Thyroid gland (tissue), 4 donors: ENCODE data around the gene MTF1.

Experiments
- POLR2A ChIP-seq, 2 donors: fragments of 450-650 bp; IDR thresholded peaks; one replicate each; pipeline ENCODE4 v1.6.1; 2017; ENCODE audit warnings: antibody characterized with exemption in 2 of 2, mild to moderate bottlenecking in 2 of 2, moderate library complexity in 1 of 2
- TF ChIP-seq, protein P1 (sequence below), 6 experiments: fragments of 200-600 bp in 3 of 6; fragments of 450-650 bp in 3 of 6; sonication (generic) in 3 of 6; IDR thresholded peaks; one replicate each; pipeline ENCODE4 v1.5.1; 2016 to 2019; ENCODE audit warnings: antibody characterized with exemption in 6 of 6, mild to moderate bottlenecking in 2 of 6, inconsistent platforms in 1 of 6, moderate library complexity in 1 of 6

DNA sequence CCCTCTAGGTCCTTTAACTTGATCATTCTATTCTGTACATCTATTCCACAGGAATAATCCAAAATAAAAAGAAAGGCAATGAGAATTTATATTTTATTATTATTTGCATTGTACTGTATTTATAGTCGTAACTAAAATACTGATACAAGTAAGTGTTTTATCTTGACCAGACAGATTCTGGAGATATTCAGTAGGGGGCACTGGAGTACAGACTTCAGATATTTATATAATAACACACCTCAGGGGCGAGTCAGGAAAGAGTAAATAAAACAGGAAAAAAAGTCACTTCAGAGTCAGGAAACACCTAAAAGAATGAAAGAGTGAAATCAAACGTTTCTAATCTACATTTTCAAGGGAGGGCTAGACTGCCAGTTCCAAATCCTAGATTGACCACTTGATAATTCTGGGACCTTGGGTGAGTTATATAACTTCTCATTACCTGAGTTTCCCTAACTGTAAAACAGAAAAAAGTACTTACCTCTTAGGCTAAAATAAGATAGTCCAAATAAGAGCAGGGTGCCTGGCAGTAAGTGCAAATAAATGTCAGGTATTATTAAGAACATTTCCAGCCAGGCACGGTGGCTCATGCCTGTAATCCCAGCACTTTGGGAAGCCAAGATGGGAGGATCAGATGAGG, 31.1 kb upstream of the MTF1 start:
- no peak for TF ChIP-seq POLR2A (IDR thresholded peaks at IDR 0.05)
- TF ChIP-seq, protein P1, sequence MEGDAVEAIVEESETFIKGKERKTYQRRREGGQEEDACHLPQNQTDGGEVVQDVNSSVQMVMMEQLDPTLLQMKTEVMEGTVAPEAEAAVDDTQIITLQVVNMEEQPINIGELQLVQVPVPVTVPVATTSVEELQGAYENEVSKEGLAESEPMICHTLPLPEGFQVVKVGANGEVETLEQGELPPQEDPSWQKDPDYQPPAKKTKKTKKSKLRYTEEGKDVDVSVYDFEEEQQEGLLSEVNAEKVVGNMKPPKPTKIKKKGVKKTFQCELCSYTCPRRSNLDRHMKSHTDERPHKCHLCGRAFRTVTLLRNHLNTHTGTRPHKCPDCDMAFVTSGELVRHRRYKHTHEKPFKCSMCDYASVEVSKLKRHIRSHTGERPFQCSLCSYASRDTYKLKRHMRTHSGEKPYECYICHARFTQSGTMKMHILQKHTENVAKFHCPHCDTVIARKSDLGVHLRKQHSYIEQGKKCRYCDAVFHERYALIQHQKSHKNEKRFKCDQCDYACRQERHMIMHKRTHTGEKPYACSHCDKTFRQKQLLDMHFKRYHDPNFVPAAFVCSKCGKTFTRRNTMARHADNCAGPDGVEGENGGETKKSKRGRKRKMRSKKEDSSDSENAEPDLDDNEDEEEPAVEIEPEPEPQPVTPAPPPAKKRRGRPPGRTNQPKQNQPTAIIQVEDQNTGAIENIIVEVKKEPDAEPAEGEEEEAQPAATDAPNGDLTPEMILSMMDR (IDR thresholded peaks at IDR 0.05): peak in 5 of 6 experiments; percentile 24 to 52 (median 39)
